ENCODE results near the gene ZFP91. TPM values are rescaled to one million over a fixed set of nuclear protein-coding genes. Genes with fewer than 3 reads are reported as not detected.

ZFP91 gene
- total and polyA plus RNA-seq, 2 of the 13 experiments (the other 11 are each of a cell fraction or from before 2014, with no cell fraction given), result 13.5 to 38.6 TPM

- TF ChIP-seq TAF1 (CRISPR knock-in tag; IDR thresholded peaks at IDR 0.05) (peak; percentile 70), ZNF740 (CRISPR knock-in tag; IDR thresholded peaks at IDR 0.05) (no peak), U2AF1 (optimal IDR thresholded peaks at IDR 0.05; ENCODE audit: low read depth, low read length) (no peak), ZFP41 (CRISPR knock-in tag; IDR thresholded peaks at IDR 0.05; ENCODE audit: borderline replicate concordance) (no peak), YEATS2 (CRISPR knock-in tag; IDR thresholded peaks at IDR 0.05; ENCODE audit: borderline replicate concordance) (0 out of 2 replicates have a peak, but pooled peaks have one; percentile 73), MAFF (IDR thresholded peaks at IDR 0.05; ENCODE audit: low read depth, low read length) (no peak), DMAP1 (CRISPR knock-in tag; IDR thresholded peaks at IDR 0.05) (no peak; the same call in 1 of the 2 replicates), CCAR2 (optimal IDR thresholded peaks at IDR 0.05; ENCODE audit: low read depth, low read length) (no peak), GZF1 (CRISPR knock-in tag; IDR thresholded peaks at IDR 0.05) (no peak), ZNF562 (CRISPR knock-in tag; IDR thresholded peaks at IDR 0.05; ENCODE audit: borderline replicate concordance) (no peak), ZNF343 (CRISPR knock-in tag; IDR thresholded peaks at IDR 0.05) (no peak), ESRRA (CRISPR knock-in tag; IDR thresholded peaks at IDR 0.05; ENCODE audit: low read depth) (no peak), RELA (CRISPR knock-in tag; IDR thresholded peaks at IDR 0.05) (no peak), ZNF687 (CRISPR knock-in tag; IDR thresholded peaks at IDR 0.05) (no peak; the same call in 1 of the 2 replicates), AHR (CRISPR knock-in tag; IDR thresholded peaks at IDR 0.05) (no peak)
- TF ChIP-seq, protein P1, sequence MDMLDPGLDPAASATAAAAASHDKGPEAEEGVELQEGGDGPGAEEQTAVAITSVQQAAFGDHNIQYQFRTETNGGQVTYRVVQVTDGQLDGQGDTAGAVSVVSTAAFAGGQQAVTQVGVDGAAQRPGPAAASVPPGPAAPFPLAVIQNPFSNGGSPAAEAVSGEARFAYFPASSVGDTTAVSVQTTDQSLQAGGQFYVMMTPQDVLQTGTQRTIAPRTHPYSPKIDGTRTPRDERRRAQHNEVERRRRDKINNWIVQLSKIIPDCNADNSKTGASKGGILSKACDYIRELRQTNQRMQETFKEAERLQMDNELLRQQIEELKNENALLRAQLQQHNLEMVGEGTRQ (IDR thresholded peaks at IDR 0.05; ENCODE audit: low read depth, low read length), result no peak
- TF ChIP-seq, protein P1 (CRISPR knock-in tag; IDR thresholded peaks at IDR 0.05; ENCODE audit: borderline replicate concordance), result 0 out of 2 replicates have a peak, but pooled peaks have one; percentile 3
- TF ChIP-seq, protein P2, sequence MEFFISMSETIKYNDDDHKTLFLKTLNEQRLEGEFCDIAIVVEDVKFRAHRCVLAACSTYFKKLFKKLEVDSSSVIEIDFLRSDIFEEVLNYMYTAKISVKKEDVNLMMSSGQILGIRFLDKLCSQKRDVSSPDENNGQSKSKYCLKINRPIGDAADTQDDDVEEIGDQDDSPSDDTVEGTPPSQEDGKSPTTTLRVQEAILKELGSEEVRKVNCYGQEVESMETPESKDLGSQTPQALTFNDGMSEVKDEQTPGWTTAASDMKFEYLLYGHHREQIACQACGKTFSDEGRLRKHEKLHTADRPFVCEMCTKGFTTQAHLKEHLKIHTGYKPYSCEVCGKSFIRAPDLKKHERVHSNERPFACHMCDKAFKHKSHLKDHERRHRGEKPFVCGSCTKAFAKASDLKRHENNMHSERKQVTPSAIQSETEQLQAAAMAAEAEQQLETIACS (CRISPR knock-in tag; IDR thresholded peaks at IDR 0.05), result no peak
- TF ChIP-seq, protein P3, sequence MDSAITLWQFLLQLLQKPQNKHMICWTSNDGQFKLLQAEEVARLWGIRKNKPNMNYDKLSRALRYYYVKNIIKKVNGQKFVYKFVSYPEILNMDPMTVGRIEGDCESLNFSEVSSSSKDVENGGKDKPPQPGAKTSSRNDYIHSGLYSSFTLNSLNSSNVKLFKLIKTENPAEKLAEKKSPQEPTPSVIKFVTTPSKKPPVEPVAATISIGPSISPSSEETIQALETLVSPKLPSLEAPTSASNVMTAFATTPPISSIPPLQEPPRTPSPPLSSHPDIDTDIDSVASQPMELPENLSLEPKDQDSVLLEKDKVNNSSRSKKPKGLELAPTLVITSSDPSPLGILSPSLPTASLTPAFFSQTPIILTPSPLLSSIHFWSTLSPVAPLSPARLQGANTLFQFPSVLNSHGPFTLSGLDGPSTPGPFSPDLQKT (CRISPR knock-in tag; IDR thresholded peaks at IDR 0.05; ENCODE audit: borderline replicate concordance), result no peak
- TF ChIP-seq, protein P4, sequence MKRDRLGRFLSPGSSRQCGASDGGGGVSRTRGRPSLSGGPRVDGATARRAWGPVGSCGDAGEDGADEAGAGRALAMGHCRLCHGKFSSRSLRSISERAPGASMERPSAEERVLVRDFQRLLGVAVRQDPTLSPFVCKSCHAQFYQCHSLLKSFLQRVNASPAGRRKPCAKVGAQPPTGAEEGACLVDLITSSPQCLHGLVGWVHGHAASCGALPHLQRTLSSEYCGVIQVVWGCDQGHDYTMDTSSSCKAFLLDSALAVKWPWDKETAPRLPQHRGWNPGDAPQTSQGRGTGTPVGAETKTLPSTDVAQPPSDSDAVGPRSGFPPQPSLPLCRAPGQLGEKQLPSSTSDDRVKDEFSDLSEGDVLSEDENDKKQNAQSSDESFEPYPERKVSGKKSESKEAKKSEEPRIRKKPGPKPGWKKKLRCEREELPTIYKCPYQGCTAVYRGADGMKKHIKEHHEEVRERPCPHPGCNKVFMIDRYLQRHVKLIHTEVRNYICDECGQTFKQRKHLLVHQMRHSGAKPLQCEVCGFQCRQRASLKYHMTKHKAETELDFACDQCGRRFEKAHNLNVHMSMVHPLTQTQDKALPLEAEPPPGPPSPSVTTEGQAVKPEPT (CRISPR knock-in tag; IDR thresholded peaks at IDR 0.05; ENCODE audit: low read depth), result no peak
Measured at GRCh38 chr11:58577555-58578135, 1.2 kb upstream of the ZFP91 start (continued).
